B cell (primary cell): ENCODE results near the gene TMEM140. TPM values are rescaled to one million over a fixed set of nuclear protein-coding genes. Genes with fewer than 3 reads are reported as not detected.
A peak's percentile ranks its signal among the peaks of the same experiment; 100 is the strongest.

Experiments
- ATAC-seq: fragments of 200-7000 bp; cut with Tn5 transposase; one replicate; pipeline ENCODE4 v1.10.0; 2021; ENCODE audit warnings: low read depth, mild to moderate bottlenecking, moderate number of reproducible peaks, moderate library complexity
- CTCF ChIA-PET: fragments of 350-600 bp; sonication (Branson Sonifier 250); formaldehyde crosslinking; loops from one replicate; lab custom pipeline; 2021; ENCODE audit warnings: antibody characterized with exemption, inconsistent platforms; lab: Charles Lee
- POLR2A ChIA-PET: fragments of 350-600 bp; sonication (Branson Sonifier 250); formaldehyde crosslinking; loops from one replicate; lab custom pipeline; 2021; ENCODE audit warnings: antibody characterized with exemption; lab: Charles Lee
- DNase-seq: peaks from one replicate; pipeline ENCODE4 v3.0.0; 2013
- H2AFZ ChIP-seq: 2 replicates; pipeline ENCODE4 v1.6.1; 2012; ENCODE audit warnings: mild to moderate bottlenecking, low read depth, low read length; ENCODE audit not compliant: insufficient read depth, poor library complexity, severe bottlenecking
- H3K27ac ChIP-seq, 2 donors: 1 replicate in 1 of 2; 2 replicates in 1 of 2; pipeline ENCODE4 v1.5.1; 2012 to 2013; ENCODE audit warnings: low read length in 2 of 2, mild to moderate bottlenecking in 2 of 2, moderate library complexity in 1 of 2
- H3K27me3 ChIP-seq, 4 experiments: fragments of 200-600 bp in 1 of 4; sonication (generic) in 1 of 4; replicated peaks in 1 of 4; 1 replicate in 2 of 4; 2 replicates in 2 of 4; pipeline versions ENCODE4 v1.6.1 to v1.7.0; 2013 to 2016; ENCODE audit warnings: low read length in 3 of 4, mild to moderate bottlenecking in 2 of 4, mixed read lengths in 1 of 4, moderate library complexity in 1 of 4; ENCODE audit not compliant: insufficient read depth in 4 of 4, control insufficient read depth in 3 of 4; ENCODE audit errors: control extremely low read depth in 1 of 4
- H3K36me3 ChIP-seq, 2 experiments: replicated peaks in 1 of 2; 1 replicate in 1 of 2; 2 replicates in 1 of 2; pipeline versions ENCODE4 v1.6.1 to v1.7.1; 2013; ENCODE audit warnings: low read length in 1 of 2; ENCODE audit not compliant: insufficient read depth in 2 of 2, control insufficient read depth in 1 of 2; ENCODE audit errors: control extremely low read depth in 1 of 2, extremely low read depth in 1 of 2
- H3K4me1 ChIP-seq, 2 donors: fragments of 200-600 bp in 1 of 2; sonication (generic) in 1 of 2; 1 replicate in 1 of 2; 2 replicates in 1 of 2; pipeline versions ENCODE4 v1.5.1 to v1.6.1; 2013 to 2017; ENCODE audit warnings: low read length in 2 of 2; ENCODE audit not compliant: control insufficient read depth in 2 of 2, insufficient read depth in 2 of 2
- H3K4me2 ChIP-seq: replicated peaks from 2 replicates; pipeline ENCODE3; 2012; ENCODE audit warnings: mild to moderate bottlenecking, low read depth, low read length; ENCODE audit not compliant: poor library complexity, severe bottlenecking
- H3K4me3 ChIP-seq, 5 experiments: fragments of 200-600 bp in 1 of 5; sonication (generic) in 1 of 5; 1 replicate in 3 of 5; 2 replicates in 2 of 5; pipeline versions ENCODE4 v1.5.1 to v1.7.0; 2011 to 2016; ENCODE audit warnings: low read length in 4 of 5, mild to moderate bottlenecking in 4 of 5, low read depth in 2 of 5, control low read depth in 1 of 5, moderate library complexity in 1 of 5; ENCODE audit not compliant: insufficient read depth in 1 of 5; ENCODE audit errors: control extremely low read depth in 1 of 5, extremely low read depth in 1 of 5
- H3K79me2 ChIP-seq: fragments of 200-600 bp; sonication (generic); one replicate; pipeline ENCODE4 v1.6.0; 2016; ENCODE audit warnings: low read length; ENCODE audit not compliant: control insufficient read depth, insufficient read depth
- H3K9ac ChIP-seq: fragments of 200-600 bp; sonication (generic); 2 replicates; pipeline ENCODE4 v1.6.1; 2017; ENCODE audit warnings: mild to moderate bottlenecking, low read length, moderate library complexity
- H3K9me3 ChIP-seq, 3 donors: one replicate each; pipeline versions ENCODE4 v1.6.1 to v1.7.1; 2013; ENCODE audit warnings: low read length in 2 of 3; ENCODE audit not compliant: control insufficient read depth in 2 of 3, insufficient read depth in 1 of 3; ENCODE audit errors: control extremely low read depth in 1 of 3
- H4K20me1 ChIP-seq: 2 replicates; pipeline ENCODE4 v1.6.0; 2012; ENCODE audit warnings: mild to moderate bottlenecking, low read length; ENCODE audit not compliant: insufficient read depth, control insufficient read depth, poor library complexity, severe bottlenecking
- H3K27ac Mint-ChIP-seq: one replicate; pipeline ENCODE4 v1.8.0; 2021; ENCODE audit warnings: mixed read lengths
- H3K27me3 Mint-ChIP-seq: one replicate; pipeline ENCODE4 v1.8.0; 2021; ENCODE audit warnings: mixed read lengths
- H3K4me1 Mint-ChIP-seq: one replicate; pipeline ENCODE4 v1.8.0; 2021; ENCODE audit warnings: mixed read lengths
- H3K4me3 Mint-ChIP-seq: one replicate; pipeline ENCODE4 v1.8.0; 2021; ENCODE audit warnings: mixed read lengths
- H3K9me3 Mint-ChIP-seq: one replicate; pipeline ENCODE4 v1.8.0; 2022; ENCODE audit warnings: mixed read lengths; ENCODE audit not compliant: insufficient read depth
- CTCF ChIP-seq: fragments of 200-600 bp; IDR thresholded peaks from one replicate; pipeline ENCODE4 v1.8.0; 2022; ENCODE audit warnings: antibody characterized with exemption, mild to moderate bottlenecking
- EZH2 ChIP-seq: IDR thresholded peaks from 2 replicates; pipeline ENCODE4 v1.6.1; 2012; ENCODE audit warnings: borderline replicate concordance, low read depth, mild to moderate bottlenecking, moderate library complexity, low read length; ENCODE audit not compliant: insufficient read depth, poor library complexity, severe bottlenecking
- WGBS: methylation state at CpG from one replicate; pipeline ENCODE4 v1.1.5; 2013; ENCODE audit warnings: missing lambda C conversion rate; ENCODE audit not compliant: insufficient coverage; 5-methylcytosine and 5-hydroxymethylcytosine counted together
- intact Hi-C: fragments of 100-400 bp; cut with micrococcal nuclease; formaldehyde crosslinking; loops from one replicate; pipeline ENCODE4 v1.10.0; 2022
- polyA plus RNA-seq: library from polyadenylated mRNA; depleted of rRNA; stranded (reverse); fragments of >200 nt; gene quantifications from 2 replicates; pipeline ENCODE4 v1.2.3, GENCODE V29; 2012
- total RNA-seq, 2 donors: library from RNA; stranded (reverse); fragments of 120-200 nt in 1 of 2; gene quantifications; 1 replicate in 1 of 2; 2 replicates in 1 of 2; pipeline versions ENCODE4 v1.2.3 to v1.2.4, GENCODE V29; 2013 to 2022

TMEM140 gene
- total and polyA plus RNA-seq, 2 donors (not counting 1 experiment from before 2014, with no cell fraction given) = 3.8 to 79.1 TPM

GRCh38 chr7:135170274-135170997 lies 22.6 kb downstream of the TMEM140 start, which contains the start of gene CYREN:
CYREN (minus strand) TSS chr7:135170707; CDS start chr7:135168922, 1,785 bp downstream.
- Mint-ChIP-seq H3K4me3 (peak within 1 kb of the TSS; percentile 94), H3K27ac (peak within 1 kb of the TSS; percentile 93), H3K27me3 (no peaks in the 10 kb centered on the region), H3K9me3 (no peaks in the 10 kb centered on the region), H3K4me1 (peaks cover 60% of the 10 kb centered on the region)
- peak within 1 kb of the TSS; percentile 81 for H3K4me2 ChIP-seq
- ATAC-seq (peak; percentile 77), DNase-seq (peak; percentile 92)
- H3K27me3 ChIP-seq = no peaks in the 10 kb centered on the region
- WGBS = under 1% methylated on average over 77 of the region's 77 CpGs
- peak within 1 kb of the TSS; percentile 72 to 93 (median 83) for H3K4me3 ChIP-seq
- ChIA-PET CTCF (interaction anchor here (0.6 to 8.1 kb wide), 18 partner anchors 8 to 738 kb away, joined by 3 to 80 read pairs (median 6); partner anchors contain the start of genes AGBL3 and TMEM140), POLR2A (interaction anchor here (0.7 to 3.8 kb wide), 11 partner anchors 8 to 524 kb away, joined by 3 to 38 read pairs (median 8); partner anchors contain the start of genes AGBL3, BPGM, TMEM140 and WDR91)
- TF ChIP-seq EZH2 (no peak), CTCF (peak; percentile 77)
- H3K9ac ChIP-seq = peak within 1 kb of the TSS; percentile 89
- peaks cover 0 to 31% of the 10 kb centered on the region in 2 experiments for H3K36me3 ChIP-seq
- peaks cover 10% of the 10 kb centered on the region for H4K20me1 ChIP-seq
- peaks cover 12% of the 10 kb centered on the region for H3K79me2 ChIP-seq
- peak within 1 kb of the TSS; percentile 96 to 97 for H3K27ac ChIP-seq
- peaks cover 22 to 42% of the 10 kb centered on the region in 2 donors for H3K4me1 ChIP-seq
- H2AFZ ChIP-seq = peak within 1 kb of the TSS; percentile 79
- intact Hi-C loops = loop anchor here (1.0 to 5.0 kb wide), 7 partner anchors 9 to 712 kb away; partner anchors contain the start of genes AGBL3, AKR1B1, BPGM and TMEM140
- no peaks in the 10 kb centered on the region for H3K9me3 ChIP-seq
